Anterior cingulate cortex (tissue), 58 donors: ENCODE results near the gene CDCA7L.
"Not testable (repeated sequence)": the region's sequence is repeated elsewhere in the genome, so short reads cannot be mapped to it uniquely, and the experiment has no call there.

Experiments used
- DNase-seq, 58 donors: peaks; one replicate each; lab custom pipeline; 2025; lab: John Stamatoyannopoulos, UW

Gene CDCA7L

GRCh38 chr7:21911341-21911875 is 34.3 kb downstream of the CDCA7L start:
- no peak for DNase-seq

- no peak for DNase-seq
These were observed 35.4 kb downstream of the CDCA7L start for GRCh38 chr7:21910253-21910652.

GRCh38 chr7:21908746-21909145 is 37.0 kb downstream of the CDCA7L start:
- DNase-seq = no peak

GRCh38 chr7:21903020-21903786 is 42.5 kb downstream of the CDCA7L start:
- no peak for DNase-seq

- no peak for DNase-seq
These were observed 43.5 kb downstream of the CDCA7L start for GRCh38 chr7:21902240-21902639.

- DNase-seq = peak in 1 of 58 donors; percentile 2
These were observed 47.3 kb downstream of the CDCA7L start for GRCh38 chr7:21898265-21898930.

GRCh38 chr7:21893401-21893800 is 52.3 kb downstream of the CDCA7L start:
- DNase-seq = no peak

- no peak for DNase-seq
These were observed 54.4 kb downstream of the CDCA7L start for GRCh38 chr7:21891291-21891690.

GRCh38 chr7:21887779-21888178 is 57.9 kb downstream of the CDCA7L start:
- no peak for DNase-seq

- no peak for DNase-seq
These were observed 58.3 kb downstream of the CDCA7L start for GRCh38 chr7:21887353-21887752.

- DNase-seq = peak in 1 of 58 donors; percentile 1
These were observed 59.3 kb downstream of the CDCA7L start for GRCh38 chr7:21886396-21886795.

GRCh38 chr7:21884496-21884895 is 61.2 kb downstream of the CDCA7L start:
- DNase-seq = no peak

- not testable (repeated sequence) for DNase-seq
These were observed 62.2 kb downstream of the CDCA7L start for GRCh38 chr7:21883501-21883900.

GRCh38 chr7:21883069-21883468 is 62.6 kb downstream of the CDCA7L start:
- DNase-seq = no peak

- DNase-seq = no peak
These were observed 75.8 kb downstream of the CDCA7L start for GRCh38 chr7:21869785-21870402.

- no peak for DNase-seq
These were observed 77.2 kb downstream of the CDCA7L start for GRCh38 chr7:21868576-21868850.

GRCh38 chr7:21867816-21868575 is 77.7 kb downstream of the CDCA7L start:
- no peak for DNase-seq

- peak in 1 of 58 donors; percentile 2 for DNase-seq
These were observed 78.5 kb downstream of the CDCA7L start for GRCh38 chr7:21867226-21867625.

- no peak for DNase-seq
These were observed 79.0 kb downstream of the CDCA7L start for GRCh38 chr7:21866731-21867130.

- not testable (repeated sequence) for DNase-seq
These were observed 80.0 kb downstream of the CDCA7L start for GRCh38 chr7:21865631-21866204.
